Suprapubic skin (tissue), 4 donors: ENCODE results near the gene AVL9. TPM values are rescaled to one million over a fixed set of nuclear protein-coding genes. Genes with fewer than 3 reads are reported as not detected.

Source experiments
- DNase-seq, 2 donors: peaks; one replicate each; pipeline ENCODE4 v3.0.0-alpha.2; 2019; ENCODE audit warnings: low spot score in 2 of 2
- H3K27ac ChIP-seq: fragments of 200-600 bp; sonication (generic); one replicate; pipeline ENCODE4 v1.5.1; 2019
- H3K27me3 ChIP-seq: fragments of 200-600 bp; sonication (generic); one replicate; pipeline ENCODE4 v1.5.1; 2019
- H3K36me3 ChIP-seq: fragments of 200-600 bp; sonication (generic); one replicate; pipeline ENCODE4 v1.5.1; 2019
- H3K4me1 ChIP-seq: fragments of 200-600 bp; sonication (generic); one replicate; pipeline ENCODE4 v1.5.1; 2019
- H3K4me3 ChIP-seq: fragments of 200-600 bp; sonication (generic); one replicate; pipeline ENCODE4 v1.5.1; 2019; ENCODE audit warnings: mild to moderate bottlenecking
- H3K9me3 ChIP-seq: fragments of 200-600 bp; sonication (generic); one replicate; pipeline ENCODE4 v1.5.1; 2019
- EP300 ChIP-seq: sonication (generic); formaldehyde crosslinking; IDR thresholded peaks from one replicate; pipeline ENCODE4 v1.6.1; 2017; ENCODE audit warnings: antibody characterized with exemption
- POLR2A ChIP-seq, 2 donors: fragments of 450-650 bp; IDR thresholded peaks; one replicate each; pipeline ENCODE4 v1.6.1; 2017; ENCODE audit warnings: antibody characterized with exemption in 2 of 2, mild to moderate bottlenecking in 2 of 2, moderate library complexity in 2 of 2
- POLR2AphosphoS5 ChIP-seq, 3 donors: sonication (generic); formaldehyde crosslinking; IDR thresholded peaks; one replicate each; pipeline ENCODE4 v1.6.1; 2017; ENCODE audit warnings: antibody characterized with exemption in 3 of 3
- WGBS: methylation state at CpG from one replicate; pipeline ENCODE4 v1.1.5; 2018; 5-methylcytosine and 5-hydroxymethylcytosine counted together
- total RNA-seq, 4 donors: library from RNA; depleted of rRNA; stranded (reverse); fragments of >200 nt; gene quantifications; one replicate each; pipeline ENCODE4 v1.1.0, GENCODE V29; 2016
- TF ChIP-seq, protein P1 (sequence below), 2 donors: fragments of 200-600 bp in 1 of 2; fragments of 450-650 bp in 1 of 2; sonication (generic) in 1 of 2; IDR thresholded peaks; one replicate each; pipeline ENCODE4 v1.5.1; 2016 to 2019; ENCODE audit warnings: antibody characterized with exemption in 2 of 2, mild to moderate bottlenecking in 1 of 2, moderate library complexity in 1 of 2

The AVL9 gene
- total RNA-seq, 4 donors from 2014 or later: 22.5 to 42.2 (median 24.8) TPM

GRCh38 chr7:32500922-32501341, 5.6 kb downstream of the AVL9 start:
- H3K36me3 ChIP-seq: no peaks in the 10 kb centered on the region
- peaks cover 37% of the 10 kb centered on the region for H3K4me1 ChIP-seq
- TF ChIP-seq, protein P1, sequence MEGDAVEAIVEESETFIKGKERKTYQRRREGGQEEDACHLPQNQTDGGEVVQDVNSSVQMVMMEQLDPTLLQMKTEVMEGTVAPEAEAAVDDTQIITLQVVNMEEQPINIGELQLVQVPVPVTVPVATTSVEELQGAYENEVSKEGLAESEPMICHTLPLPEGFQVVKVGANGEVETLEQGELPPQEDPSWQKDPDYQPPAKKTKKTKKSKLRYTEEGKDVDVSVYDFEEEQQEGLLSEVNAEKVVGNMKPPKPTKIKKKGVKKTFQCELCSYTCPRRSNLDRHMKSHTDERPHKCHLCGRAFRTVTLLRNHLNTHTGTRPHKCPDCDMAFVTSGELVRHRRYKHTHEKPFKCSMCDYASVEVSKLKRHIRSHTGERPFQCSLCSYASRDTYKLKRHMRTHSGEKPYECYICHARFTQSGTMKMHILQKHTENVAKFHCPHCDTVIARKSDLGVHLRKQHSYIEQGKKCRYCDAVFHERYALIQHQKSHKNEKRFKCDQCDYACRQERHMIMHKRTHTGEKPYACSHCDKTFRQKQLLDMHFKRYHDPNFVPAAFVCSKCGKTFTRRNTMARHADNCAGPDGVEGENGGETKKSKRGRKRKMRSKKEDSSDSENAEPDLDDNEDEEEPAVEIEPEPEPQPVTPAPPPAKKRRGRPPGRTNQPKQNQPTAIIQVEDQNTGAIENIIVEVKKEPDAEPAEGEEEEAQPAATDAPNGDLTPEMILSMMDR (IDR thresholded peaks at IDR 0.05): no peak
- no peak for TF ChIP-seq EP300
- no peak for TF ChIP-seq POLR2AphosphoS5 (IDR thresholded peaks at IDR 0.05)
- no peak for TF ChIP-seq POLR2A (IDR thresholded peaks at IDR 0.05)
- H3K27me3 ChIP-seq: no peaks in the 10 kb centered on the region
- peak overlapping the region; percentile 53 for H3K27ac ChIP-seq
- DNase-seq: no peak
- 46% methylated on average over 1 of the region's 1 CpG for WGBS
- H3K4me3 ChIP-seq: no peak overlapping the region
- H3K9me3 ChIP-seq: no peaks in the 10 kb centered on the region

DNA sequence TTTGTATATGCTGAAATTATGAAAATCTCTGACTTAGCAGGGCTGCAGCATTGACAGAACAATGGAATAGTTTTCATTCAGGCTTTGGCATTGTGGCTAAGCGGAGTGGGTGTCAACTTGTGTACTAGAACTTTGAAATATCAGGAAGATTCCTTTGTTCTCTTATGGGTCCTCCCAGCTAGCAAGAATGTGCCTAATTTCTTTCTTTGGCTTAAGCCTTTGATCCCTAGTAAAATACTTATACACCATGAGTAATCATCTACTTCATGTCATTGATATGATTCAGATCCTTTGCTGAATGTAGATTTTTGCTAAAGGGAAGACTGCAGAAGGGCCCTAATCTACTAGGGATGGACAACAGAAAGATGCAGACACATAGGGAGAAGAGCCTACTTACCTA, 6.2 kb downstream of the AVL9 start:
- 57% methylated on average over 1 of the region's 1 CpG for WGBS
- DNase-seq: no peak
- H3K36me3 ChIP-seq: no peaks in the 10 kb centered on the region
- H3K9me3 ChIP-seq: no peaks in the 10 kb centered on the region
- H3K27me3 ChIP-seq: no peaks in the 10 kb centered on the region
- H3K4me1 ChIP-seq: peaks cover 32% of the 10 kb centered on the region
- no peak for TF ChIP-seq POLR2AphosphoS5 (IDR thresholded peaks at IDR 0.05)
- TF ChIP-seq, protein P1 (IDR thresholded peaks at IDR 0.05): no peak
- no peak for TF ChIP-seq POLR2A (IDR thresholded peaks at IDR 0.05)
- no peak for TF ChIP-seq EP300
- H3K4me3 ChIP-seq: no peak overlapping the region
- peak overlapping the region; percentile 53 for H3K27ac ChIP-seq

DNA sequence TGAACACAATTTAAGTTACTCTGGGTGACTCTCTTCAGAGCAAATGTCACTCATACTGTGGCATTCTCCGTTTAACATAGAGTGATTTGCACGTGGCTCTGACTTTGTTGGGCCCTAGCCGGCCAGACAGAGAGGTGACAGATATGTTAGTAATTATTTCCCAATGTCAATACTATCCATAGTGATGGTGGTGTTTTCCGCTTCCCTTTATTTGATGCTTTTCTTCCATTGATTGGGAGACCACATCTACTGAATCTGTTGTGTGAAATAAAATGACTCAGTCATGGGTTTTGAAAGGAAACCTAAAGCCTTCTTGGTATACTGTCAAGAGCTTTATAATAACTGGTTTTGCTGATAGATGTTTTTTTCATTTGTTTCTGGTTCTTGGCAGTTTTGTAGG, 7.4 kb downstream of the AVL9 start:
- no peak for DNase-seq
- Histone ChIP-seq H3K4me3 (no peak overlapping the region), H3K36me3 (no peaks in the 10 kb centered on the region), H3K9me3 (no peaks in the 10 kb centered on the region), H3K27me3 (no peaks in the 10 kb centered on the region), H3K4me1 (peaks cover 23% of the 10 kb centered on the region), H3K27ac (no peak overlapping the region)
- TF ChIP-seq POLR2AphosphoS5 (IDR thresholded peaks at IDR 0.05): no peak
- no peak for TF ChIP-seq POLR2A (IDR thresholded peaks at IDR 0.05)
- no peak for TF ChIP-seq EP300
- TF ChIP-seq, protein P1 (IDR thresholded peaks at IDR 0.05): no peak
- WGBS: 70% methylated on average over 4 of the region's 4 CpGs

DNA sequence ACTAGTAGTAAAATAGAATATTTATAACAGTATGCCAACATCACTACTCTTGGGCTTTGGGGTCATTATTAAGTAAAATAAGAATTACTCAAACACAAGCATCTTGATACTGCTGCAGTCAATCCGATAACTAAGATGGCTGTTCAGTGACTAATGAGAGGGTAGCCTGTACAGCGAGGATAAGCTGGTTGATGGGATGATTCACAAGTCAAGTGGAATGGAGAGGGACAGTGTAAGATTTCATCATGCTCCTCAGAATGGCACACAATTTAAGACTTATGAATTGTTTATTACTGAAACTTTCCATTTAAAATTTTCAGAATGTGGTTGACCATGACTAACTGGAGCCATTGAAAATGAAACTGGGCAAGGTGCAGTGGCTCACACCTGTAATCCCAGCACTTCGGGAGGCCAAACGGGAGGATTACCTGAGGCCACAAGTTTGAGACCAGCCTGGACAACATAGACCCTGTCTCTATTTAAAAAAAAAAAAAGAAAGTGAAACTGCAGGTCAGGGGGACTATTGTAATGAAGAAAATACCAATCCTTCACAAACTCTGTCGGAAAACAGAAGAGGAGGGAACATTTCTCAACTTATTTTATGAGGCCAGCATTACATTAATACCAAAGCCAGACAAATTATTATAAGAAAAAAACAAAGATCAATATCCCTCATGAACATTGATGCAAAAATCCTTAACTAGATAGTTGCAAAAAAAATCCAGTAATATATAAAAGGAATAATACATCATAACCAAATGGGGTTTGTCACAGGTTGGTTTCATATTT, 11.2 kb downstream of the AVL9 start:
- H3K4me3 ChIP-seq: no peak overlapping the region
- DNase-seq: no peak
- 94% methylated on average over 5 of the region's 5 CpGs for WGBS
- peaks cover 12% of the 10 kb centered on the region for H3K4me1 ChIP-seq
- no peaks in the 10 kb centered on the region for H3K36me3 ChIP-seq
- H3K9me3 ChIP-seq: no peaks in the 10 kb centered on the region
- TF ChIP-seq POLR2AphosphoS5 (IDR thresholded peaks at IDR 0.05): no peak
- TF ChIP-seq POLR2A (IDR thresholded peaks at IDR 0.05): no peak
- TF ChIP-seq, protein P1 (IDR thresholded peaks at IDR 0.05): no peak
- no peaks in the 10 kb centered on the region for H3K27me3 ChIP-seq
- no peak overlapping the region for H3K27ac ChIP-seq

GRCh38 chr7:32507414-32507813, 12.1 kb downstream of the AVL9 start:
- H3K27ac ChIP-seq: no peak overlapping the region
- 86% methylated on average over 6 of the region's 6 CpGs for WGBS
- H3K4me1 ChIP-seq: peaks cover 4% of the 10 kb centered on the region
- no peaks in the 10 kb centered on the region for H3K36me3 ChIP-seq
- H3K4me3 ChIP-seq: no peak overlapping the region
- DNase-seq: no peak
- TF ChIP-seq, protein P1 (IDR thresholded peaks at IDR 0.05): no peak
- TF ChIP-seq POLR2A (IDR thresholded peaks at IDR 0.05) (no peak), POLR2AphosphoS5 (IDR thresholded peaks at IDR 0.05) (no peak), EP300 (no peak)
- no peaks in the 10 kb centered on the region for H3K27me3 ChIP-seq
- no peaks in the 10 kb centered on the region for H3K9me3 ChIP-seq
